HG03469 (cell line): Measurements from ENCODE around the gene TAPT1.
A peak's percentile ranks its signal among the peaks of the same experiment; 100 is the strongest.

Experiments used
- ATAC-seq: cut with Tn5 transposase; IDR thresholded peaks from one replicate; pipeline ENCODE4 v1.9.1; 2021; ENCODE audit warnings: mild to moderate bottlenecking, moderate library complexity, moderate number of reproducible peaks; ENCODE audit not compliant: unreplicated experiment

Gene TAPT1

GRCh38 chr4:16250661-16251365, 24.5 kb upstream of the TAPT1 start:
- no peak for ATAC-seq

- ATAC-seq: no peak
These were observed 22.3 kb upstream of the TAPT1 start for GRCh38 chr4:16248605-16249004.

DNA sequence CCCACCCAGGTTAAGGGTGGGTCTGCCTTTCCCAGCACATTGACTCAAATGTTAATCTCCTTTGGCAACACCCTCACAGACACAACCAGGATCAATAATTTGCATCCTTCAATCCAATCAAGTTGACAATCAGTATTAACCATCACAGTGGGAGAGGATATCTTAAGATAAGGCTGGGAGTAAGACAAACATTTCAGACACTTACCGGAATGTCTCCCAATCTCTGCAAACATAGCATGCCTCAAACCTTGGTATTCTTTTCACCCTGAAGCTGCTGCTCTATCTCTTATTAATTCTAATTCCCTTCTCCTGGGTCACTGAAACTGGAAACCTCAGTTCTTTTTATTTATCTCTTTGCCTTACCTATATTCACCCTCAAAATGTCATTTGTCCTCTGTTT, 19.0 kb upstream of the TAPT1 start:
- ATAC-seq: no peak

GRCh38 chr4:16243285-16243684, 17.0 kb upstream of the TAPT1 start:
- ATAC-seq: no peak

DNA sequence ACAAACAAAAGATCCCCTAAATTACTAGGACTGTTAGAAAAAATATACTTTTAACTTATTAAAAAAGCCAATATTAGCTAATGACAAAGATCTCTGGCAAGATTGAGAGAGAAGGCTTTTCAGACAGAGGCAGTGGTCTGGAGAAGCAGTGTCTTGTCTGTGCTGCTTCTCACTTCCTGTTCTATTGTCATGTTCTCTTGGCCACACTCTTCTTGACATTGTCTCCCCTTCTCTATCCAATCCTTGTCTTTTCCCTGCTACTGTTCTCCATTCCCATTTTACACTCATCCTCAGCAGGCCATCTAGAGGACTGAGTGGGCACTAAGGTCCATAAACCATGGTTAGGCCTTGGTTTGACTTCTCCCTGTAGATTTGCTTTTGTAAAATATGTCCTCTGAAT, 14.0 kb upstream of the TAPT1 start:
- no peak for ATAC-seq

DNA sequence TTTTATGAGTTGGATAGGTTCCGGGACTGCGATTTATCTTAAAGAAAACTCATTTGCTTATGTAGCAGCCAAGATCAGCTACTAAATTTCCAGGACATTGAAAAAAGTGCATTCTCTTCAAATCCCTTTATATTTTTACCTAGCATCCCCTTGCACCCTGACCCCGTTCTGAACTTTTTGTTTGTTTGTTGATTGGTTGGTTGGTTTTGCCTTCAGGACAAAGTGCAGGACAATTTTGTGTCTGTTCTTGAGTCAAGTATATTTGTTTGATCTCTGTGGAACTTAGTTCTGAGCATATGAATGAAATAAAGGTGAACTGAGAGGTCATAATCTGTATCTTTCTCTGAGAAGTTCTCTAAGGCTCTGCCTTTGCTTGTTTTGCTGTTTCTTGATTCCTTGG, 12.8 kb upstream of the TAPT1 start:
- ATAC-seq: no peak

- no peak for ATAC-seq
These were observed 12.1 kb upstream of the TAPT1 start for GRCh38 chr4:16238327-16238726.

GRCh38 chr4:16237715-16238114, 11.4 kb upstream of the TAPT1 start:
- no peak for ATAC-seq

GRCh38 chr4:16236402-16237023, 10.2 kb upstream of the TAPT1 start:
- no peak for ATAC-seq

DNA sequence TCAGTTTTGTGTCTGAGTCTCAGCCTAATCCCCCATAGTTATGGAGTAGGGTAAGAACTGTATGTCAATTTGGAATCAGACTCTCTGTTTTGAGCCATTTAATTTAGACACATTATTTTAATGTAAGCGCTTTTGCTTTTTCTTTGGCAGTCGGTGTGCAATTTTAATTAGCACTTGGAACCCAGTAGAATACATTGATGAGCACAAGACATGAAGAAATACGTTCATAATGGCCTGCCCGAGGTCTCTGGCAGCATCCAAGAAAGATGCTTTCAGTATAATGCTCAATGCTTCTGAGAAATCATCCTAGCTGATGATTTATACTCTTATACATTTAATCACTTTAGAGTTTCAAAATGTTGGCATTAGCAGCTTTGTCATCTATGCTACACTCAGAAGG, 8.9 kb upstream of the TAPT1 start:
- ATAC-seq: no peak

GRCh38 chr4:16233569-16234177, 7.4 kb upstream of the TAPT1 start:
- ATAC-seq: no peak

DNA sequence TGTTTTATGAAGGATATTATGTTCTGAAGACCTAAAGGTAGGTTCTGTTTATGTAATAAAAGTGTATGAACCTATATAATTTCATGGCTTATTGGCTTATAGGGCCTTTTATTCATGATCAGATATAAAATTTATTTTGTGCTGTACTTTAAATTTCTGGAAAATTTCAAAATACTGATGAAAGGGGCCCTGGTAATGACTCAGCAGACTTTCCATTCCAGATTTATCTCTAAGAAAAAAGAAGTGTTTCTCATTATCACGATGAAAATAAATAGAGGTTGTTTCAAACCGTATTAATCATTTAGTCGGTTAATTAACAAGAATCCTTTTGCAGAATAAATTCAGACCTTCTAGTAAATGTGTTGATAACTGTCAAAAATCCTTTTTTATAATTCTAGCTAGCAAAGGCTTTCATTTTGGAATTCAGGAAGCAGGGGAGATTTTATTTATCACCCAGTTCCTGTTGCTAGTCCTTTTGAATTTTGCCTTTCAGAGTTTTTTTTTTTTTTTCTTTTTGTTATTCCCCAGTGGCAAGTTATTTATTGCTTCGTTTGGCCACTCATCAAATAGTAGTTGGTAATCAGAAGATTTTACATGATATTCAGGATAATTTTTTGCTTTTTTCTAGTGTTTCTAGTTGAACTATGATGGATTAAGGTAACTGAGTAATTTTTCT, 5.4 kb upstream of the TAPT1 start:
- no peak for ATAC-seq

GRCh38 chr4:16230308-16230707, 4.0 kb upstream of the TAPT1 start:
- no peak for ATAC-seq

- ATAC-seq: no peak
These were observed 3.3 kb upstream of the TAPT1 start for GRCh38 chr4:16229604-16230003.

- no peak for ATAC-seq
These were observed 1.2 kb upstream of the TAPT1 start for GRCh38 chr4:16227462-16227868.

DNA sequence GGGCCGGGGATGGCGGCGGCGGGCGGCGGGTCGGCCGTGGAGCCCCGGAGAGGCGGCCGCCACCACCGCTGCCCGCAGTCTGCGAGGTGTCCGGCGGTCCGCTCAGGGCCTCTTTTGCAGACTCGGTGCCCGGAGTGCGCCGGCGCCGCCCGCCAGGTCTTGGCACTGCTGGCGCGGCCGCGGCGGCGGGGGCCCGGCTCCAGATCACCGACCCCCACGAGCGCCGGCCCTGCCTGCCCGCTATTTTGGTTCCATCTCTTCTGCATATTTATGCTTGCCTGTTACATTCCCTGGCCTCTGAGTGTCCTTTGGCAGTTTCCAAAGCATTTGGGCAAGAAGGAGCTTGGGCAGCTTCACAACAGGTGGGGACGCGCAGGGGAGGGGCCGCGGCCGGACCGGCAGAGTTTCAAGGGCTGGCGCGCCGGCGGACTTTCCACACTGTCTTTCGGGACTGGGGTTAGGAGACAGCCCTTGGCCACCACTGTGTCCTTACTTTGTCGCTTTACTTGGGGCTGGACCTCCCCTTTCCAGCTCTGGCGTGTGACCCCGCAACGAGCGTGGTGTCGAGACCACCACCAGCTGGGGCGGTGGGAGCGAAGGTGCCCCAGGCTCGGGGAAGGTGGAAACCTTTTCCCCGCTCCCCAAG, 668 bp upstream of the TAPT1 start:
- ATAC-seq: peak; percentile 20

GRCh38 chr4:16225167-16225862, 956 bp downstream of the TAPT1 start:
- no peak for ATAC-seq

- ATAC-seq: no peak
These were observed 1.8 kb downstream of the TAPT1 start for GRCh38 chr4:16224264-16225166.

- no peak for ATAC-seq
These were observed 3.2 kb downstream of the TAPT1 start for GRCh38 chr4:16222957-16223527.
